Activated CD4-positive, alpha-beta T cell treated with anti-CD3 and anti-CD28 coated beads for 48 hours (primary cell): ENCODE data around the gene ACBD4.

Source experiments
- DNase-seq: peaks from one replicate; pipeline ENCODE4 v3.0.0-alpha.2; 2020

ACBD4 gene

DNA sequence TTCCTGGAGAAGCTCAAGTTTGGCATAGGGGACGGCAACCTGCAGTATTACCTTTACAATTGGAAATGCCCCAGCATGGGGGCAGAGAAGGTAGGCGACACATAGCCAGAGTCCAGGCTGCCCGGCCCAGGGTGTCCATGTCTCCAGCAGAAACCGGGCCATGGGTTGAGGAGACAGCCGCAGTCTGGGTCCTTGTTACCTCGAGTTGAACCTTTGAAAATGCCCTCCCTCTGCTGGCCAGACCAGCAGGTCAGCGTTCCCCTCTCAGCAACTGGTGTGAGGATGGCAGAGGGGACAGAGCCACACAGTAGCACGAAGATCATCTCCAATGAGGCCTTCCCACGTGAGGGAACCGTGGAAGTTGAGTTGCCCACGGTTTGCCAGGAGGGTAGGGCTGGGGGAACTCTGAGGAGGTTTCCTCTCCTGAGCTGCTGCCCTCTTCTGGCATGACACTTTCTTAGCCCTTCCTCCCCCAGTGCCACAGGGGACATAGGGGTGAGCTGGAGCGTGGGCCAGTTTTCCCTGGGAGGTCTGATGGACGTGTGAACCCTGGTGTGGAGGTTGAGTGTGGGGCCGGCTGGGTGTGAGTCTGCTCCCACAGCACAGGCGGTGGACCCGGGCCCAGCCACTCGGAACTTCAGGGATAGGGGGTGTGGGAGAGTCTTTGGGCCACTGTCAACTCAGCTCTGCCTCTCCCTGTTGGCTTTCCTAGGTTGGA is 30.4 kb upstream of the ACBD4 start:
- no peak for DNase-seq

DNA sequence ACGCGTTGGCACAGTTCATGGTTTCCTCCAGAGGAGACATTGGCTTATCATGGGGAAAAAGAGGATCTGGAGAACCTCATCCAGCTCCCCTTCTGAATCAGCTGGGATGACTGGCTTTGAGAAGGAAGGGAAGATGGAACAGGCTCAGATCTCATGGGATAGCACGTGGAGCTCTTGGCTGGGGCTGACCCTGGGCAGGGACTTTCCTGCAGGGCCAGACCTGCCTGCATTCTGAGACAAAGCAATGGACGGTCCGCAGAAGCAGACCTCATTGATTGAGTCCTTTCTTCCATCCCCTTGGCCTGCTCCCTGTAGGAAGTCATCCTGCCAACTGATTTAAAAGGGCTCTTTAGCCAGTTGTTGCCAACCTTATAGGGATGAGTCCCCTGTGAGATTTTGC is 29.4 kb upstream of the ACBD4 start:
- no peak for DNase-seq

DNA sequence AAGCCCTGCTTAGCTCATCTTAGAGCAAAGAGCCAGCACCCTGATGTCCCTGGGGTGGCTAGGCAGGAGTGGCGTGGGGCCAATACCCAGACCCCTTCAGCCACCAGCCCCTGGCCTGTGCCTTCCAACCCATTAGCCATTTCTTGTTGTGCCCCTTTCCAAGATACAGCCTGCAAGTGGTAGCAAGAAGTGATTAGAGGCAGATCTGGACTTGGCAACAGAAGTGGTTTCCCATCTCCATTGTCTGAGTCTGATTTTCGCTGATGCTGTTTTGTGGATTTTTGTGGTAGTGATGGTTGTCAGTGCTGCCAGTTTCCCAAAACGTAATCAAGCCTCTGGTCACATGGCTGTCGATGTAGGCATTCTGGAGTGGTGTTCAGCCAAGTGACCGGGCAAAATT is 28.9 kb upstream of the ACBD4 start:
- DNase-seq: no peak

DNA sequence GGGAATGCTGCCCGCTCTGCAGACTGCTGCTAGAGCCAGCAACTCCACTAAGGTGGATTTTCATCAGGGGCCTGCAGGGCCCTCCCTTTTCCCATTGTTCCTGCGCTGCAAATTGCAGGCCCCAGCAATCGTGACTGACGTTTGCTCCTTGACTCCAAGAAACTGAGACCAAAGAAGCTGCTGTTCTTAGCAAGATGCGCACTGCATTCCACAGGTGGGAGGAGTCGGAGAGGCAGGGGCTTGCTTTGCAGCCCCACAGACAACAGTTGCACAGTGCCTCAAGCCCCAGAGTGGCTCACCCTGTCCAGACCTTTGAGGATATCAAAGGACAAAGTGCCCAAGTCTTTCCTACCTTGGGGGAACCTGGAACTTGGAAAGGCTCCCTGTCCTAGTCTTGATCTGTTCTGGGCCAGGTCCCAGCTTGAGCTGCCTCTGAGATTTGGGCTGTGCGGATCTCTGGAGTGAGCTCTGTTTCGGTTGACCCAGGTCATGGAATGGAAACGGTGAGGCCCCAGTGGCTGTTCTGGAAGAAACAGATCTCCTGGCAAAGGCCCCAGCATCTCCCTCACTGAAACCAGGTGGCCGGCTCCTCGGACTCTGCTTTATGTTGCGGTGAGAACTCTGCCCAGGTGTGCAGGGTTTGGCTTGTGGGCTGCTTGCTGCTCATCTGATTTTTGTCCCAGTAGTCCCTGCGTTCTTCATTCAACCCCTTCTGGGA is 28.0 kb upstream of the ACBD4 start:
- DNase-seq: no peak

DNA sequence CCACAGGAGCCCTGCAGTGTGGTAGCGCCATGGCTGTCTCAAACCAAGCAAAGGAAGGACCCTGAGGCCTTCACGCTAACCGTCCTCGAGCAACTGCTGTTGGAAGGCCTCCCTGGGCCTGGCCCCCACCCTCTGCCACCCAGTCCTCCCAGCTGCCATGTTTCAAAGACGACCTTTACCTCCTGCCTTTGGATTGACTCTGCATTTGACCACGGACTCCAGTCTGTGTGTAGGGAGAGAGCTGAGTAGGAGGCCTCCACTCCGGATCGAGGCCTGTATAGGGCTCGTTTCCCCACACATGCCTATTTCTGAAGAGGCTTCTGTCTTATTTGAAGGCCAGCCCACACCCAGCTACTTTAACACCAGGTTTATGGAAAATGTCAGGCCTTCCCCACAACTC is 27.4 kb upstream of the ACBD4 start:
- no peak for DNase-seq

DNA sequence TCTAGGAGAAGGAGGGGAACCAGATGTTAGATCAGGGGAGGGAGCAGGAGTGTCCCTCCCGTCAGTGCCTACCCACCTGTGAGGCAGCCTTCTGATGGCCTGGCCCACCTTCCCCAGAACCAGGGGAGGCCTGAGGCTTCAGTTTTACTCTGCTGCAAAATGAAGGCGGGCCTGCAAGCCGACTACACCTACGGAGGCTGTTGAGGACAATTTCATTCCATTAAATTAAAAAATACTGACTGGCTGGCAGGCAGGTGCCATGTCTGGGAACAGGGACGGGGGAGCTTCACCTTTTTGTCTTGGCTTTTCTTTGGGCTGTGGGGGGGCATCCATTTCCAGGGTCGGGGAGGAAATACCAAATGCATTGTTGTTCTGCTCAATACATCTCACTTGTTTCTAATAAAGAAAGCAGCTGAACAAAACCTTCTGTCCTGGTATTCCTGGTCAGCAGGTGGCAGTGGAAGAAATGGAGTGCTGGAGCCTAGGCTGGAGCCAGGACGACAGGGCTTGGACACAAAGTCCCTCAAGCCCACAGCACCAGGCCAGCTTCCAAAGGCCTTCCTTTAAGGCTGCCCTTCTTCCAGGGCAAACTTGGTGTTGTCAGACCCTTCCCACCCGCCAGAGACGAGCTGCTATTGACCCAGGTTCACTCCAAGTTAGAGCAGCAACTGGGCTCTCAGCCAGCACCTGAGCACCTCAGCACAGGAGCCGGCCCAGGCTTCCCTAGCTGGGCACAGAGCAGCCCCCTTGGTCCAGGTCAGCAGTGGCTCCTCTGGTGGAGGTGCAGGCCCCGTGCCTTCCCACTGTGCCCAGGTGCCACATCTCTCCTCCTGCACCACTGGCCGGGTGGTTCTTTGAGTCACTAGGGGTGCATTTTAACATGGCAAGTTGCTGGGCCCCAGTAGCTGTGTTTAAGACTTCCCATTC is 26.6 kb upstream of the ACBD4 start:
- DNase-seq: no peak

DNA sequence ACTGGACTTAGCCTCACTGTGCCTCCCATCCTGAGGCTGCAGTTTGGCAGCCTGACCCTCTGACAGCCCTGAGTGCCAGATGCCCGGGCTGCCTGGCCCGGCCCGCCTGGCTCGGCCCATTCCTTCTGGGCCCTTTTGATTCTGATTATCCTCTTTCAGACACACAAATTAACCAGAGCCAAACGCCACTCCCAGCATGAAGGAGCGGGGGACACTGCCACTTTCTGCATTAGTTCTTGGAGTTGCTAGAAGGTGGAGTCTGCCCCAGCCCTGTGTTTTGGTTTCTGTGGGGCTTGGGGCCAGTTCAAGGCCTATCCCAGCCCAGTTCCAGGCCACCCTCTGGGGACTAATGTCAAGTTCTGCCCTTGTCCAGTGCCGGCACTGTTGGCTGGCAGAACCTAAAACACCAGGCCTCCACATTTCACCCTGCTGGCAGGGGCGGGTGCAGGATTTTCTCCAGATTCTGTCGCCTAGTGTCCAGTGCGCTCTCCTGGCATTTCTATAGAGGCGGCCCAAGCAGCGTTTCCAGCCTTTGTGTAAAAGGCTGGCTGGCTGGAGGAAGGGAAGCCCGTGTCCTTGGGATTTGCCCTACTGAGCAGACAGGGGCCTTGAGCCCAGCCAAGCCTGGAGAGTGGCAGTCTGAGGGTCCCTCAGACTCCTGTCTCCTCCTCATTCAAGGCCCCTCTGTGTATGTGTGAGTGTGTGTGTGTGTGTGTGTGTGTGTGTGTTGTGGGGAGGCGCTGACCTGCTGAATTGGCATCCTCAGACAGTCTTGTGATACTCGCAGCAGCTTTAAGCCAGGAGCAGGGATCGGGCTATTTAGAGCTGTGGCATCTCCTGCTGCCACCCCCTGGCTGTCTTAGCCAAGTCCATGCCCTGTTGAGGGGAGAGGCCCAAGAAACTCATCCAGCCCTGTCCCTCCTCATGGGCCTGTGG is 24.5 kb upstream of the ACBD4 start:
- no peak for DNase-seq

DNA sequence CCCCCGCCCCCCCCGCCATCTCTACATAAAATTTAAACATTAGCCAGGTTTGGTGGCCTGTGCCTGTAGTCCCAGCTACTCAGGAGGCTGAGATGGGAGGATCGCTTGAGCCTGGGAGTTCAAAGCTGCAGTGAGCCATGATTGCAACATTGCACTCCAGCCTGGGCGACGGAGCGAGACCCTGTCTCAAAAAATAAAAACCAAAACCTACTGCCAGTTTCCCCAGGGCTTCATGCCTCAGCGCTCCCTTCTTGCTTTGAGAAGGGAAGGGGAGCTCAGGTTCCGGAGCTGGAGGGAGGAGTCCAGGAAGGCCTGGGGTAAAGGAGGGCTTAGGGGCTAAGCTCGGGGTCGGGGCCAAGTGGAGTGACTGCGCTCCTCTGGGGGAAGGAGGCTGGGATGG is 23.6 kb upstream of the ACBD4 start:
- no peak for DNase-seq

DNA sequence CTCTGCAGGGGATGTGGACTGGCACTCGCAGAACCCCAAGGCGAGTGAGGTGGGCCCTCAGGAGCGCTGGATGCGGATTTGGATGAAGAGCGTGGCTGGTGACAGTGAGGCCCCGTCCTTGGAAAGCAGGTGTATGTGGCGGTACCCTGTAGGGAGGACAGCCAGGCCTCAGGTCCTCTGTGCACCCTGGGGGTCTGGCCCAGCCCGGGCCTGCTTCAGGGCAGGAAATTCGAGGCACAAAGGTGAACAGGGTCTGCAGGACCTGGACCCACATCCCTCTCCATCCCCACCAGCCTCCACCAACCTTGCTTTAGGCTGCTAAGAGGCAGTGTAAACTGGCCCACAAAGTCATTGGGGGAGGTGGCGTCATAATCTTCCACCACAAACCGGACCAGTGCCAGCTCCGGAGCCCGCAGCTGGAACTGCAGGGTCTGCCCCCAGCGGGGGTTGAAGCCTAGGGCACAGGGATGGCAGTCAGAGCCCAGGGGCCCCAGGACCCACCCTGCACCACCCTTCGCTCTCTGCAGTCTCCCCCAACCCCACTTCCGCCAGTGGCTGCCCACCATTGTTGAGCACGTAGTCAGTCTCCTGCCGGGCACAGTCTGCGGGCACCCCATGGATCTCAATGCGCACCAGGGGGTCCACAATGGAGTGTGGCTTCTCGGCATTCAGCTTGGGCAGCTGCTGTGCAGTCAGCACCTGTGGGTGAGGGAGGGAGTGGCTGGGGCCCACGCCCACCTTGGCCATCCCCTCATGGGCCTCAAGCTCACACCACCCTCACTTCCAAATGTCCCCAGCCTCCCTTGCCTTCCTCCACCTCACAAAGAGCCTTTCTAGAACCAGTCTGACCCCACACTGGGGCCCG is 22.7 kb upstream of the ACBD4 start:
- no peak for DNase-seq

DNA sequence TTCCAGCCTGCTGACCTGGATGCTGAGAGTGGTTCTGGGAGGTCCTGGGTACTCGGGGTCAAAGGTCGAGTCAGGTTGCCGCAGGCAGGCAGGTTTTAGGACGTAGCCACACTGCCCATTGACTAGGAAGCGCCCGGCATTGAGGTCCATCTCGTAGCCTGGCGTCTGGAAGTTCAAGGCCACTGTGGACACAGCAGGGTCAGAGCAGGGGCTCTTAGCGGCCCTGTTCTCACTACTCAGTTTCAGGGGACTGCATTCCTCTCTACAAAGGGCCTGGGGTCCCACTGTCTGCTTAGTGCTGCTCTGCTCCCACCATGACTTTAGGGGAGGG is 22.1 kb upstream of the ACBD4 start:
- no peak for DNase-seq

DNA sequence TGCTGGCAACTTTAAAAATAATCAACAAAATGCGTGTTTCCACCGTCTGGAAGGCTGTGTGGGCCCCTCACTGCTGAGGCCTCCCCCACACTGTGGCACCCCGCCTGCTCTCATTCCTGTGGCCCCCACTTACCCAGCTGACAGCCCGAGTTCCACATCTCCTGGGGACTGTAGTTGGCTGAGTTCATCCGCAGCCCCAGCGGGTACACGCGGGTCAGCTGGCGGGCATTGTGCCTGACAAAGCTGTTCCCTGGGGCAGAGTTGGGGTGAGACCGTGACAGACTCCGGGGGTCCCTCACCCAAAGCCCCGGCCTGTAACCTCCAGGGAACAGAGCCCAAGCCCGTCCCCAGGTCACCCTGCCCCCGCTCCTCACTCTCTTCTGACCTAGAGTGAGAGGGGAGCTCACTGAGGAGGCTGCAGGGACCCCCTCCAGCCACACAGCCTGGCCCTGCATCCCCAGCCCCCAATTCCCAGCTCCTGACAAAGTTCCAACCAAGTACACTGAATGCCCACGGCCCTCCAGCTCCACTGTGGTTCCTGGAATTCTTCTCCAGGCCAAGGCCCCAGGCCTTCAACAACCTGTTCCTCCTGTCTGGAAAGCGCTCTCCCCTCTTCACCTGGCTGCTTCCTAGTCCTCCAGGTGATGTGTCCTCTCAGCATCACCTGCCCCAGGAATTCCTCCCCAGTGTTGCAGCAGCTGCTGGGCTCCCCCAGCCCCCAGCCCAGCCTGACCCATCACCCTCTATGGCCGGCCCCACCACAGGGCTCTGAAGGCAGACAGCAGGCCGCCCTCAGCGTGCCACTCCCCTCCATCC is 21.2 kb upstream of the ACBD4 start:
- no peak for DNase-seq

DNA sequence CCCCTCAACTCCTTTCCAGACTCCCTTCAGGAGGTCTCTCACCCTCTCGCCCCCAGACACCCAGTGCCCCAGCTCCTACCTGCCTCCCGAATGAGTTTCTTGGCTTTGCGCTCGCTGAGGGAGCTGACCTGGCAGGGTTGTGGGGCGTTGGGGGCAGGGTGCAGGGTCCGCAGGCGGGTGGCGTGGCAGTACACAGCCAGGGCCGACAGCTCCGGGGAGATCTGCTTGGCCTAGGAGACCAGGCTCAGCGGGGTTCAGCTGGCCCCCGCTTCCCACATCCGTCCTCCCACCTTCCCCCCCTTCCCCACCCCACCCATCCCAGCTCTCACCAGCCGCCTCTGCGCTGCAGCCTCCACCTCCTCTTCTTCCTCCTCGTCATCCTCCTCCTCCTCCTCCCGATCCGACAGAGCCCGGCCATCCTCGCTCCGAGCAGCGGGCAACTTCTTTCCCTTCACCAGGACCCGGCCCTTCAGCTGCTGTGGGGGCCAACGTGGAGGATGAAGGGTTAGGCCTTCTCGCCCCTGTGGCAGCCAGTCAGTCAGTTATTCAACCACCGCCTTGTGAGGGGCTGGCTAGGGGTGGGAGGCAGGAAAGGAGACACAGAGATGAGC is 20.4 kb upstream of the ACBD4 start:
- DNase-seq: no peak

DNA sequence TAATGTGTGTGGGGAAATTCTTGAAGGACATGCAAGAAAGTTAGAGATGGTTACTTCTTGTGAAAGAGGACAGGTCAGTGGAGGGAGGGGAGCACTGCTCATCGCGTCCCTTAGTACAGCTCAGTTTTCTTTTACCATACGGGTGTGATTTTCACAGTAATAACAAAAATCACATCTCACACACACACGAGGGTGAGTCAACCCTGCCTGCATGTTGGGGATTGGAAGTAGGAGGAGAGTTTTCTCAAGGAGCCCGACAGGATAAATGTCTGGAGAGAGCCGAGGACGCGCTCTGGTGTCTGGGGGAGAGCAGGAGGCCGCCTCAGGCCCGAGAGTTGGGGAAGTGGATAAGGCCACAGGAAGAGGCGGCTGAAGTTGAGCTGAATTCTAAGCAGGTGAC is 19.6 kb upstream of the ACBD4 start:
- DNase-seq: no peak

DNA sequence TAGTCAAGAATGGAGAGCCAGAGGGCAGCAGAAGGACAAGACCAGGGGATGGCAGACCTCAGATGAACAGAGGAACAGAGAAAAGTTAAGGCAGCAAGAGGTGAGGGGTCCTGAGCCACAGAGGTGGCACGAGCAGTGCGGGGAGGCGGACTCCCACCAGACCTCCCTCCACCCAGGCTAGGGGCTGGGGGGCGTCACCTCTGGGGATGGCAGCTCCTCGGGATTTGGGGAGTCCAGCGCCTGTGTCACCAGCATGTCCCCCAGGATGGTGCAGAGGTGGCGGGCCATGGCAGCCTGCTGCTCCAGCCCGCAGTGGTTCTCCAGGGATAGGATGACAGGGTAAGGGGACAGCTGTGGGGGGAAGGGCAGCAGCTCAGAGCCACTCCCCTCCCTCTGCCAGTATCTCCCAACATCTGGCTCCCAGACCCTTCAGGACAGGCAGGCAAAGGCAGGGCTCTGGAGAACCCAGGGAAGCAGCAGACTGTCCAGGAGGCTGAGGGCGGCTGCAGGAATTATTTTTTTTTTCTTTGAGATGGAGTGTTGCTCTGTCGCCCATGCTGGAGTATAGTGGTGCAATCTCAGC is 19.0 kb upstream of the ACBD4 start:
- no peak for DNase-seq

DNA sequence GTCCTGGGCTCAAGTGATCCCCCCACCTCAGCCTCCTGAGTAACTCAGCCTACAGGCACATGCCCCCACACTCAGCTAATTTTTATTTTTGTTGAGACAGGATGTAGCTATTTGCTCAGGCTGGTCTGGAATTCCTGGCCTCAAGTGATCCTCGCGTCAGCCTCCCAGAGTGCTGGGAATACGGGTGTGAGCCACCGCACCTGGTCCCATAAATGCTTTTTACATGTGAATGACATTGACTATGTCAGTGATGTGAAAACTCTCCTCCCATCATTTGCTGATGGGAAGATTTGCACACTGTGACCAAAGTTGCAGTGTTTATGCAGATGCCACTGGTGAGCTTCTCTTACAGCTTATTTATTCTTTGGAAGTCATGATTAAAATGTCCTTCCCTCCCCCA is 18.2 kb upstream of the ACBD4 start:
- no peak for DNase-seq

DNA sequence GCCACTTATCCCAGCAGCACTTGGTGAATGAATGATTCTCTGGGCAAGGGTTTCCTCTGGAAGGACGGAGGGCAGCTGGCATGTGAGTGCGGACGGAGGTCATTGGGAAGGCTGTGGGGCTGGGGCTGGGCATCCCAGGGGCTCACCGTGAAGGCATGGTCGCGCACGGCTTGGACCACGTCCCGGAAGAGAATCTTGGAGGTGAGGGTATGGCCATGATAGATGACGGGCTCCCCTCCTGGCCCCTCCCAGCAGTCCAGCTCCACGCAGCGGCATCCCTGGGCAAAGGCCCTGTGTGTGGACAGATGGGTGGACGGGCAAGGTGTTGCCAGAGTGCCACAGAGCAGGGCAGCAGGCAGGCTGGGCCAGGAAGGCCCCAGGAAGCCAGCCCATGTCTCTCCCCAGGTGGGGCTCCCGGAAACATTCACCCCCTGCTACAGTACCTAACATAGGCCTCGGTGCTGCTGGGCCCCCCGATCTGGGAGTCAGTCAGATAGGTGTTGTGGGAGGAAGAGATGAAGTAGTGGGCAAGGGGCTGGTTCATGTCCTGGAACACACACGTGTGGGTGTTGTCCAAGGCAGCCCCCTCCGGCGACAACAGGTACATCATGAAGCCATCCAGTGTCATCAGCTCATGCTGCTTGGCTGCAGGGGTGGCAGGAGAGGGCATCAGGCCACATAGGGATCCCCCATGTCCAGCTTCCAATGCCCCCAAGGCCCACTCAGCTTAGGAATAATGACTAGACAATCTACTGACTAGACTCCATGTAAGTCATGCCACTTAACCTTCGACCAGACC is 17.4 kb upstream of the ACBD4 start:
- DNase-seq: no peak

DNA sequence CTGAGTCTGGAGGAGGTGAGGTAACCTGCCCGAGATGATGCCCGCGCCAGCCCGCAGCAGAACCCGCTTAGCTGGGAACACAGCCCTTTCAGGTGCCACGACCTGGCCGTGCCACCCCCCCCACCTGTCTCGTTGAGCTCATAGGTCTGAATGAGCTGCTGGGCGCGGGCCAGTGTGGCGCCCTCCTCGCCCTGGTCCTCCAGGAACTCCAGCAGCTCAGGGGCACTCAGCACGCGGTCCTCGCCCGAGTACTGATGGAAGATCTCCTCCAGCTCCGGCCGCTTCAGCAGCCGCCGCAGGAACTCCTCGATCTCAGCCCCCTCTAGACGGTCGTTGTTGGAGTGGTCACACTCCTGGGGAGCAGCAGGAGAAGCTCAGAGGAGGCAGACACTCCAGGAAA is 16.8 kb upstream of the ACBD4 start:
- DNase-seq: no peak

DNA sequence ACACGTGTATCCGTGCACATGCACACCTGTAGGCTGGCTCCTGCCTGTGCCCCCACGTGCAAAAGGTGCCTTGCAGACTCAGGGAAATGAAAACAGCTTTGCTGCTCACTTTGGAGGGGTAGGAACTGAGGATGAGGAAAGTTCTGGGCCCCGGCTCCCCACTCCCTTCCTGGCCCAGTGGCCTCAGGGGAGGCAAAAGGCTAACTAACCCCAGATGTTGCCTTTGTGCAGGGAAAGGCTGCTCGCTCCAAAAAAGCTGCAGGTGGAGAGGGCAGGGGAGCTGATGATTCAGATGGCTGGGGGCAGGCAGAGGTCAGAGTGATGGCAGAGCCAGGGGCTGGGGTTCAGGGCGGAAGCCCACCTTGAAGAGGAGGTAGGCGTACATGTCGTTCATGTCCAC is 15.5 kb upstream of the ACBD4 start:
- DNase-seq: no peak

DNA sequence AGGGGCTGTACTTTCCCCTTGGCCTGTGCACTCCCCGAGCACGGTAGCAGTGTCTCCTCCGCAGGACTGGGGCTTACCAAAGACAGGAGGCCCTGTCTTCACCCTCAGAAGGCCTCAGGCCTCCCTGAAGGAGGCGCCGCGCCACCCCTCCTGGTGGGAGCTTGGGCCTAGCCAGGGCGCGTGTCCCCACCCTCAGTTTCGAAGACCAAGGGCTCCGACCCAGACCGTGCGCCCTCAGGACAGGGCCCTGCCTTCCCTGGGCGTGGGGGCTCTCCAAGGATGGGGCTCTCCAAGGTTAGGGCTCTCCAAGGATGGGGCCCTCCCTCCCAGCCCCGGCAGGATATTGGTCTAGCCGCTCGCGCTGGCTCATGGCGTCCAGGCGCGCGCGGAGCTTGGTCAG is 14.9 kb upstream of the ACBD4 start:
- no peak for DNase-seq
